Measurements from ENCODE around the gene RNU1-3. TPM values are rescaled to one million over a fixed set of nuclear protein-coding genes. Genes with fewer than 3 reads are reported as not detected.
A peak's percentile ranks its signal among the peaks of the same experiment; 100 is the strongest.
"Not testable (repeated sequence)": the region's sequence is repeated elsewhere in the genome, so short reads cannot be mapped to it uniquely, and the experiment has no call there.

Gene RNU1-3
- total and polyA plus RNA-seq, 2 of the 13 experiments (the other 11 are each of a cell fraction or from before 2014, with no cell fraction given) = under 0.01 to 11,018 TPM

GRCh38 chr1:16643001-16643411 is 23.7 kb downstream of the RNU1-3 start (continued):
- TF ChIP-seq ZNF574 (CRISPR knock-in tag; IDR thresholded peaks at IDR 0.05) (0 out of 2 replicates have a peak, but pooled peaks have one; percentile 12), ZNF550 (CRISPR knock-in tag; IDR thresholded peaks at IDR 0.05; ENCODE audit: borderline replicate concordance) (peak; percentile 75; the same call in 1 of the 2 replicates)

- 68% methylated on average over 6 of the region's 9 CpGs for WGBS (ENCODE audit: low lambda C conversion rate)
- peaks cover 7 to 33% of the 10 kb centered on the region in 2 experiments; a peak in 4 of 5 replicates for H3K36me3 ChIP-seq (replicated peaks in 1 of 2; ENCODE audit: control insufficient read depth in 1 of 2, insufficient read depth in 2 of 2, low read length in 2 of 2)
- POLR2A ChIA-PET; DNase-seq (ENCODE audit: low spot score); BruUV-seq (replicated peaks); H3K27ac ChIP-seq (ENCODE audit: extremely low read length, insufficient read depth, low read length); H3K27me3 ChIP-seq (ENCODE audit: control insufficient read depth in 1 of 2, insufficient read depth in 2 of 2, low read length in 2 of 2); H3K9me3 ChIP-seq (ENCODE audit: low read length); ATAC-seq; CTCF ChIA-PET (ENCODE audit: low intra/inter-chr PET ratio, low total read pairs); FAIRE-seq; H2AFZ ChIP-seq (ENCODE audit: low read length); in situ Hi-C loops (cut with HindIII; ENCODE audit: extremely low pct_ligation_motif_present, low pct_unique_long_range_greater_than_20kb); intact Hi-C loops (cut with micrococcal nuclease; ENCODE audit: unreplicated experiment): not testable (repeated sequence)
- peaks cover 87% of the 10 kb centered on the region for H3K79me2 ChIP-seq (ENCODE audit: insufficient read depth, low read length)
- peak overlapping the region; percentile 26 to 96 (median 90); a peak in 2 of 6 replicates for H3K4me3 ChIP-seq (replicated peaks in 1 of 3; ENCODE audit: insufficient read depth in 1 of 3, low read depth in 2 of 3, low read length in 3 of 3)
- peaks cover 59% of the 10 kb centered on the region for H3K4me1 ChIP-seq (ENCODE audit: insufficient read depth, low read length)
- peak overlapping the region; percentile 99; the same call in 1 of the 2 replicates for H3K9ac ChIP-seq (ENCODE audit: insufficient read depth, low read depth, low read length)
- H4K20me1 ChIP-seq (ENCODE audit: insufficient read depth, low read length) = peaks cover 41% of the 10 kb centered on the region
- peak overlapping the region; percentile 96 for H3K4me2 ChIP-seq (ENCODE audit: low read depth, low read length)
- TF ChIP-seq ZNF572 (CRISPR knock-in tag; IDR thresholded peaks at IDR 0.05) (peak; percentile 15; the same call in 1 of the 2 replicates), RBFOX2 (IDR thresholded peaks at IDR 0.05; ENCODE audit: low read depth, low read length) (peak; percentile 45; the same call in 1 of the 2 replicates), RXRA (CRISPR knock-in tag; IDR thresholded peaks at IDR 0.05) (peak; percentile 8; the same call in 1 of the 2 replicates), ZNF710 (CRISPR knock-in tag; IDR thresholded peaks at IDR 0.05; ENCODE audit: borderline replicate concordance) (0 out of 2 replicates have a peak, but pooled peaks have one; percentile 11), KDM5B (CRISPR knock-in tag; IDR thresholded peaks at IDR 0.05; ENCODE audit: borderline replicate concordance) (peak; percentile 22), BRD4 (CRISPR knock-in tag; IDR thresholded peaks at IDR 0.05) (0 out of 2 replicates have a peak, but pooled peaks have one; percentile 46), ZNF333 (CRISPR knock-in tag; IDR thresholded peaks at IDR 0.05; ENCODE audit: borderline replicate concordance) (peak; percentile 30; the same call in 1 of the 2 replicates), ZNF768 (CRISPR knock-in tag; IDR thresholded peaks at IDR 0.05) (peak; percentile 2; the same call in 1 of the 2 replicates)
- TF ChIP-seq, protein P1, sequence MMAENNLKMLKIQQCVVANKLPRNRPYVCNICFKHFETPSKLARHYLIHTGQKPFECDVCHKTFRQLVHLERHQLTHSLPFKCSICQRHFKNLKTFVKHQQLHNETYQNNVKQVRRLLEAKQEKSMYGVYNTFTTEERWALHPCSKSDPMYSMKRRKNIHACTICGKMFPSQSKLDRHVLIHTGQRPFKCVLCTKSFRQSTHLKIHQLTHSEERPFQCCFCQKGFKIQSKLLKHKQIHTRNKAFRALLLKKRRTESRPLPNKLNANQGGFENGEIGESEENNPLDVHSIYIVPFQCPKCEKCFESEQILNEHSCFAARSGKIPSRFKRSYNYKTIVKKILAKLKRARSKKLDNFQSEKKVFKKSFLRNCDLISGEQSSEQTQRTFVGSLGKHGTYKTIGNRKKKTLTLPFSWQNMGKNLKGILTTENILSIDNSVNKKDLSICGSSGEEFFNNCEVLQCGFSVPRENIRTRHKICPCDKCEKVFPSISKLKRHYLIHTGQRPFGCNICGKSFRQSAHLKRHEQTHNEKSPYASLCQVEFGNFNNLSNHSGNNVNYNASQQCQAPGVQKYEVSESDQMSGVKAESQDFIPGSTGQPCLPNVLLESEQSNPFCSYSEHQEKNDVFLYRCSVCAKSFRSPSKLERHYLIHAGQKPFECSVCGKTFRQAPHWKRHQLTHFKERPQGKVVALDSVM (CRISPR knock-in tag; IDR thresholded peaks at IDR 0.05) = peak; percentile 64
These were observed 24.5 kb downstream of the RNU1-3 start for GRCh38 chr1:16642025-16642966.

Measured in HepG2 (cell line).